Measurements from ENCODE around the gene SPATA31E1. TPM values are rescaled to one million over a fixed set of nuclear protein-coding genes. Genes with fewer than 3 reads are reported as not detected.

The SPATA31E1 gene
- total and polyA plus RNA-seq, 9 of the 15 experiments (the other 6 are each of a cell fraction or from before 2014, with no cell fraction given), result not detected

- TF ChIP-seq ZBTB40 (IDR thresholded peaks at IDR 0.05) (no peak), ZBTB40 (CRISPR knock-in tag; IDR thresholded peaks at IDR 0.05) (no peak), CTCF (IDR thresholded peaks at IDR 0.05 in 2 of 3, conservative IDR thresholded peaks at IDR 0.05 in 1 of 3; ENCODE audit: insufficient read depth in 2 of 3, low read depth in 1 of 3, low read length in 3 of 3) (no peak), NFIX (CRISPR knock-in tag; IDR thresholded peaks at IDR 0.05; ENCODE audit: low read depth) (no peak), POLR3A (IDR thresholded peaks at IDR 0.05; ENCODE audit: borderline replicate concordance, extremely low read depth, insufficient read depth, insufficient read length) (no peak), FOXA1 (IDR thresholded peaks at IDR 0.05; ENCODE audit: borderline replicate concordance) (no peak), TAF7 (tag; IDR thresholded peaks at IDR 0.05) (no peak), SMAD2 (IDR thresholded peaks at IDR 0.05; ENCODE audit: low read depth, low read length) (no peak)
These were observed 6.6 kb downstream of the SPATA31E1 start (continued) for GRCh38 chr9:87889065-87889881.

Data from K562 (cell line).